ENCODE data around the gene PAX3. TPM values are rescaled to one million over a fixed set of nuclear protein-coding genes. Genes with fewer than 3 reads are reported as not detected.

PAX3 gene
- total RNA-seq, 2 donors from 2014 or later, result not detected

DNA sequence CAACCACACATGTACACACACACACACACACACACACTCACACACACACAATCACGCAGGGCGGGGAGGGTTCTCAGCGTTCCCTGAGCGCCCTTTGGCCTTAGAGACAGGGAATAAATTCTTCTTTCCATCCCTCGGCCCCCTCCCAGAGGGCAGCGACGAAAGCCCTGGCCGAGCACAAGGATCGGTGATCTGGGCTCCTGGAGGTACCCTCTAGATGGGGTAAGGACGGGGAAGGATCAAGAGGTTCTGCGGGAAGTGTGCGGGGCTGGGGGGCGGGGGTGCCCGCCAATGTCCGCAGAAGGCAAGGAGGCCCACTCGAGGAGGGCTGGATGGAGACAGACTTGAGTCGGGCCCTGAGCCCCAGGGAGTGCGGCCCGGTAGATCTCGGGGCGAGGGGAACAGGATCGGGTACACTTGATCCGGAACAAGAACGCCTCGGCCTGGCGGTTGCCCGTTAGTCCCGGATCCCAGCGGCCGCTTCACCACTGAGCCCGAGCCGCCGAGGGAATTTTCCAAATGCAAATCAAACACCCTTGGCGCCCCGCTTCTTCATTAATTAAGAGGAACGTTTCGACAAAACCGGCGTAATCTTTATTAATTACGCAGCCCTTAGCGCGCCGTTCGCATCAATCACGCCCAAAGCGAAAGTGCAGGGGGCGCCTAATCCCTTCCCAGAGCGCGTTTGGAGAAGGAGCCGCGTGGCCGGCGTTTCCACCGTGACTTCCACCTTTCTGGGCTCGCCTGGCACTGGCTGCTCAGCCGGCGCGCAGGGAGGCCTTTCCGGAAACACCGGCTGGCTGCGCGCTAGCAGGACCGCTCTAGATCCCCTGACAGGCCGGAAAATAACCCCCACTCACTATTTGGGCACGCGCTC lies 7.0 kb upstream of the PAX3 start:
- Histone ChIP-seq H3K4me3 (ENCODE audit: low read length) (no peak overlapping the region), H3K36me3 (ENCODE audit: control insufficient read depth, insufficient read depth, low read length) (no peaks in the 10 kb centered on the region), H3K9ac (ENCODE audit: extremely low read depth, low read length, poor library complexity, severe bottlenecking) (no peak overlapping the region), H3K27ac (ENCODE audit: low read depth, low read length) (no peak overlapping the region), H3K4me1 (ENCODE audit: control insufficient read depth, insufficient read depth, low read length) (peaks cover 3% of the 10 kb centered on the region), H3K27me3 (ENCODE audit: control insufficient read depth, insufficient read depth, low read length, poor library complexity, severe bottlenecking) (peaks cover 100% of the 10 kb centered on the region), H3K9me3 (ENCODE audit: control insufficient read depth, low read length) (peaks cover 3% of the 10 kb centered on the region)
- no peaks in the 10 kb centered on the region for H3K36me3 Mint-ChIP-seq (ENCODE audit: low read depth)
- no peak overlapping the region for H3K27ac Mint-ChIP-seq
- peak overlapping the region; percentile 35 for H3K4me3 Mint-ChIP-seq
- peaks cover 100% of the 10 kb centered on the region for H3K27me3 Mint-ChIP-seq (ENCODE audit: insufficient read depth)
- H3K9me3 Mint-ChIP-seq, result no peaks in the 10 kb centered on the region
- 1% methylated on average over 28 to 66 of the region's 66 CpGs for WGBS, 2 experiments (ENCODE audit: insufficient coverage in 1 of 2, insufficient read length in 1 of 2)
- TF ChIP-seq, protein P1, sequence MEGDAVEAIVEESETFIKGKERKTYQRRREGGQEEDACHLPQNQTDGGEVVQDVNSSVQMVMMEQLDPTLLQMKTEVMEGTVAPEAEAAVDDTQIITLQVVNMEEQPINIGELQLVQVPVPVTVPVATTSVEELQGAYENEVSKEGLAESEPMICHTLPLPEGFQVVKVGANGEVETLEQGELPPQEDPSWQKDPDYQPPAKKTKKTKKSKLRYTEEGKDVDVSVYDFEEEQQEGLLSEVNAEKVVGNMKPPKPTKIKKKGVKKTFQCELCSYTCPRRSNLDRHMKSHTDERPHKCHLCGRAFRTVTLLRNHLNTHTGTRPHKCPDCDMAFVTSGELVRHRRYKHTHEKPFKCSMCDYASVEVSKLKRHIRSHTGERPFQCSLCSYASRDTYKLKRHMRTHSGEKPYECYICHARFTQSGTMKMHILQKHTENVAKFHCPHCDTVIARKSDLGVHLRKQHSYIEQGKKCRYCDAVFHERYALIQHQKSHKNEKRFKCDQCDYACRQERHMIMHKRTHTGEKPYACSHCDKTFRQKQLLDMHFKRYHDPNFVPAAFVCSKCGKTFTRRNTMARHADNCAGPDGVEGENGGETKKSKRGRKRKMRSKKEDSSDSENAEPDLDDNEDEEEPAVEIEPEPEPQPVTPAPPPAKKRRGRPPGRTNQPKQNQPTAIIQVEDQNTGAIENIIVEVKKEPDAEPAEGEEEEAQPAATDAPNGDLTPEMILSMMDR (conservative IDR thresholded peaks at IDR 0.05), result no peak
- H3K4me1 Mint-ChIP-seq, result peaks cover 42% of the 10 kb centered on the region
- DNase-seq, result peak; percentile 76

DNA sequence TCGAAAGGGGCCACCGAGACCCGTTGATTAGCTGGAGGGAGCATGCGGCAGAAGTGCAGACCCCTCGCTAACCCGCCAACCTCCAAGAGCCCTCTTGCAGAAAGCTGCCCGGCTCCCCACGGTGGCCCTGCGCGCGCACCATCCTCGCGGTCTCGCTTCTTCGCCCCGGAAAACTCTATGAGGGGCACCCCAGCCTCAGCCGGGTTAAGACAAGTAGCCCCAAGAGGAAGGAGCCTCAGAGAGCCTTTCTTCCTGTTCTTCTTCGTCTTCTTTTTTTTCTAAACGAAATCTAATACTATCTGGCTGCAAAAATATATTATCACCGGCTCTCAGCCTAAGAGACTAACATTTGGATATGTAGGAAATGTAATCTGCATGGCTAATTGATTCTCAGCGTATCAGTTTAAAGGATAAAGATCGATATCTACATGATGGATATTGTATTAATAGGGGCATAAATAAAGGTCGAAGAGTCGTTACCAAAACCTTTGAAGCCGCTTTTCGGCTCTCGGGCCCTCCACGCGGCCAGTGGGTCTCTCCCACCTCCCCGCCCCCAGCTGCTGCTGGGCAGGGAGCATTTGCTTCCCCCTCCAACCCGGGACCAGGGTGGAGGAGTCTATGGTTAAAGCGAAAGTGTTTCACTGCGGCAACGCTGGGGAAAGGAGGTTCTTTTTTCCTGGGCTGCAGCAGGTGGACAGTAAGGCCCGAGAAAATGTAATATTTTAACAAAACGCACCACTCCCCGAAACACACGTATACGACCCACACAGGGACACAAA lies 6.1 kb upstream of the PAX3 start:
- Histone ChIP-seq H3K9me3 (ENCODE audit: control insufficient read depth, low read length) (peaks cover 3% of the 10 kb centered on the region), H3K36me3 (ENCODE audit: control insufficient read depth, insufficient read depth, low read length) (no peaks in the 10 kb centered on the region), H3K4me3 (ENCODE audit: low read length) (no peak overlapping the region), H3K9ac (ENCODE audit: extremely low read depth, low read length, poor library complexity, severe bottlenecking) (no peak overlapping the region), H3K27me3 (ENCODE audit: control insufficient read depth, insufficient read depth, low read length, poor library complexity, severe bottlenecking) (peaks cover 100% of the 10 kb centered on the region), H3K27ac (ENCODE audit: low read depth, low read length) (no peak overlapping the region), H3K4me1 (ENCODE audit: control insufficient read depth, insufficient read depth, low read length) (peaks cover 3% of the 10 kb centered on the region)
- Mint-ChIP-seq H3K9me3 (no peaks in the 10 kb centered on the region), H3K36me3 (ENCODE audit: low read depth) (no peaks in the 10 kb centered on the region), H3K27me3 (ENCODE audit: insufficient read depth) (peaks cover 100% of the 10 kb centered on the region), H3K4me1 (peaks cover 41% of the 10 kb centered on the region), H3K4me3 (peak overlapping the region; percentile 35), H3K27ac (no peak overlapping the region)
- TF ChIP-seq, protein P1 (conservative IDR thresholded peaks at IDR 0.05), result no peak
- peak; percentile 61 for DNase-seq
- WGBS, 2 experiments (ENCODE audit: insufficient coverage in 1 of 2, insufficient read length in 1 of 2), result 2 to 5% methylated on average over 10 to 39 of the region's 39 CpGs

DNA sequence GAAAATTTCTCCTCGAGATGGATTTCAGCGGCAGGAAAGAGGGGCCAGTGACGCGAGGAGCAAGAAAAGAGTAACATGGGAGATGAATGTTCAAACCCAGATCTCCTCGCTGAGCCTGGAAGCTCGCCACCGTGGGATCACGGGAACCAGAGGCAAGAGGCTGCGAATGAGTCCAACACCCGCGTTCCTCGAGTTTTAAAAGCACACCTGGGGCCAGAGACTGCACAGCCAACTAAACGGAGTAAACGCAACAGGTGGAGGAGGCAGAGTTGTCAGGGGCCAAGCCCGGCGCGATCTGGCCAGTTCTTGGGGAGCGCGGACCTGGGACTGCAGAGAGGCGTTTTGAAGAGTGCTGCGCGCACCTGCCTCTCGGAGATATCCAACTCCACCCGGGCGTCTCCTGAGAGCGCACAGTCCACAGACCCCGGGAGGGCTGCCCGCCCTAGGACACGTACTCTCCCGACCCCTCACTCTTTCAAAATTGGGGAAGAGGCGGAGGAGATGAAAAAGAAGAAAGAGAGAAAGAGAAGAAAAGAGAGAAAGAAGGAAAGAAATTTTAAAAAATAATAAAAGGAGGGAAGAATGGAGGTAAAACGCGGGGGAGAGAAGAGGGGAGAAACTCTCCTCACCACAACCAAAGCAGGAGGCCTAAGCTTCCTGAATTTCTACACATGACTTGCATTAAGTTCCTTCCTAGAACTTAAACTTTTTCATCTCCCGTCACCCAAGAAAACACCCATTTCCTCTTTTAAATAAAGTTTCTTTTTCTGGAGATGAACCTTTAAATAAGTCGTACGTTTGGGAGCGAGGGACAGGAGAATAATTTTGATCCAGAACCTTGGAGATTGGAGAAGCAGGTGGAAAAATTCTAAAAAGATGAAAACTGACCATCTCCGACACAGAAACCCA lies 5.3 kb upstream of the PAX3 start:
- H3K27me3 Mint-ChIP-seq (ENCODE audit: insufficient read depth), result peaks cover 100% of the 10 kb centered on the region
- Histone ChIP-seq H3K27ac (ENCODE audit: low read depth, low read length) (no peak overlapping the region), H3K4me3 (ENCODE audit: low read length) (no peak overlapping the region), H3K4me1 (ENCODE audit: control insufficient read depth, insufficient read depth, low read length) (peaks cover 3% of the 10 kb centered on the region), H3K36me3 (ENCODE audit: control insufficient read depth, insufficient read depth, low read length) (no peaks in the 10 kb centered on the region), H3K9me3 (ENCODE audit: control insufficient read depth, low read length) (peaks cover 3% of the 10 kb centered on the region), H3K27me3 (ENCODE audit: control insufficient read depth, insufficient read depth, low read length, poor library complexity, severe bottlenecking) (peaks cover 100% of the 10 kb centered on the region), H3K9ac (ENCODE audit: extremely low read depth, low read length, poor library complexity, severe bottlenecking) (no peak overlapping the region)
- no peaks in the 10 kb centered on the region for H3K36me3 Mint-ChIP-seq (ENCODE audit: low read depth)
- peak; percentile 67 for DNase-seq
- H3K4me3 Mint-ChIP-seq, result no peak overlapping the region
- TF ChIP-seq, protein P1 (conservative IDR thresholded peaks at IDR 0.05), result no peak
- 3 to 4% methylated on average over 21 to 36 of the region's 38 CpGs for WGBS, 2 experiments (ENCODE audit: insufficient coverage in 1 of 2, insufficient read length in 1 of 2)
- H3K4me1 Mint-ChIP-seq, result peaks cover 46% of the 10 kb centered on the region
- peaks cover 3% of the 10 kb centered on the region for H3K9me3 Mint-ChIP-seq
- no peak overlapping the region for H3K27ac Mint-ChIP-seq

Measured in endodermal cell (in vitro differentiated cells).